ENCODE data around the gene MAVS.
"Not testable (repeated sequence)": the region's sequence is repeated elsewhere in the genome, so short reads cannot be mapped to it uniquely, and the experiment has no call there.

GRCh38 chr20:3829891-3830290 is 16.7 kb upstream of the MAVS start:
- not testable (repeated sequence) for TF ChIP-seq RARB, ZFP3 (CRISPR knock-in tag; IDR thresholded peaks at IDR 0.05)
